GM08714 (cell line): ENCODE measurements around the gene CLASP1.

Experiments used
- H3K4me3 ChIP-seq: fragments of 200-500 bp; sonication (Bioruptor generic); 2 replicates; pipeline ENCODE4 v1.5.1; 2014; ENCODE audit warnings: mild to moderate bottlenecking, low read length, inconsistent platforms
- ZNF274 ChIP-seq: IDR thresholded peaks from 2 replicates; pipeline ENCODE4 v1.6.1; 2012; ENCODE audit warnings: mild to moderate bottlenecking, low read depth, low read length

CLASP1 gene

GRCh38 chr2:121532894-121533293, 116.4 kb downstream of the CLASP1 start:
- no peak overlapping the region for H3K4me3 ChIP-seq

GRCh38 chr2:121532347-121532766, 116.9 kb downstream of the CLASP1 start:
- no peak for TF ChIP-seq ZNF274
- no peak overlapping the region for H3K4me3 ChIP-seq

More at GRCh38 chr2:121532894-121533293, 116.4 kb downstream of the CLASP1 start:
- no peak for TF ChIP-seq ZNF274

- TF ChIP-seq ZNF274 = no peak
- peak overlapping the region; percentile 71 for H3K4me3 ChIP-seq
Observed at GRCh38 chr2:121530212-121530705, 119.0 kb downstream of the CLASP1 start.

- H3K4me3 ChIP-seq = peak overlapping the region; percentile 71
- no peak for TF ChIP-seq ZNF274
Observed at GRCh38 chr2:121529439-121530211, 119.6 kb downstream of the CLASP1 start.

- no peak overlapping the region for H3K4me3 ChIP-seq
- TF ChIP-seq ZNF274 = no peak
Observed at GRCh38 chr2:121527009-121527682, 122.1 kb downstream of the CLASP1 start.

- H3K4me3 ChIP-seq = no peak overlapping the region
- TF ChIP-seq ZNF274 = no peak
Observed at GRCh38 chr2:121524685-121525425, 124.4 kb downstream of the CLASP1 start.

- TF ChIP-seq ZNF274 = no peak
- no peak overlapping the region for H3K4me3 ChIP-seq
Observed at GRCh38 chr2:121521359-121521758, 127.9 kb downstream of the CLASP1 start.

GRCh38 chr2:121520641-121520994, 128.6 kb downstream of the CLASP1 start:
- TF ChIP-seq ZNF274 = no peak
- H3K4me3 ChIP-seq = no peak overlapping the region

- no peak overlapping the region for H3K4me3 ChIP-seq
Observed at GRCh38 chr2:121519732-121520640, 129.3 kb downstream of the CLASP1 start.

GRCh38 chr2:121519153-121519552, 130.1 kb downstream of the CLASP1 start:
- H3K4me3 ChIP-seq = no peak overlapping the region
- TF ChIP-seq ZNF274 = no peak

More at GRCh38 chr2:121519732-121520640, 129.3 kb downstream of the CLASP1 start:
- no peak for TF ChIP-seq ZNF274

- TF ChIP-seq ZNF274 = no peak
- no peak overlapping the region for H3K4me3 ChIP-seq
Observed at GRCh38 chr2:121513597-121514333, 135.5 kb downstream of the CLASP1 start.

GRCh38 chr2:121510857-121511256, 138.4 kb downstream of the CLASP1 start:
- H3K4me3 ChIP-seq = no peak overlapping the region
- TF ChIP-seq ZNF274 = no peak

GRCh38 chr2:121506621-121507020, 142.6 kb downstream of the CLASP1 start:
- no peak for TF ChIP-seq ZNF274
- no peak overlapping the region for H3K4me3 ChIP-seq
